Measurements from ENCODE around the gene DYRK1B. TPM values are rescaled to one million over a fixed set of nuclear protein-coding genes. Genes with fewer than 3 reads are reported as not detected.

DYRK1B gene
- polyA plus RNA-seq, 1 of the 3 experiments (the other 2 are of a cell fraction): 17.2 TPM

- no peaks in the 10 kb centered on the region for H3K27me3 ChIP-seq (ENCODE audit: insufficient read depth)
- CTCF ChIA-PET: no interaction called here
- no peaks in the 10 kb centered on the region for H3K9me2 ChIP-seq
- H4K20me1 ChIP-seq (ENCODE audit: insufficient read depth): no peaks in the 10 kb centered on the region
- no peak overlapping the region for H3K9ac ChIP-seq
- no peaks in the 10 kb centered on the region for H3K4me1 ChIP-seq (ENCODE audit: control insufficient read depth in 1 of 2, insufficient read depth in 2 of 2, low read depth in 1 of 2, low read length in 1 of 2)
- H3K4me3 ChIP-seq (ENCODE audit: low read depth in 2 of 2, low read length in 1 of 2): no peak overlapping the region
- H3F3A ChIP-seq (replicated peaks; ENCODE audit: insufficient read depth): no peaks in the 10 kb centered on the region
- H3K9me3 ChIP-seq: no peaks in the 10 kb centered on the region
- H2AFZ ChIP-seq (ENCODE audit: low read depth): no peak overlapping the region
- POLR2A ChIA-PET: no interaction called here
- no peak for DNase-seq
- H3K36me3 ChIP-seq (replicated peaks in 1 of 2; ENCODE audit: control insufficient read depth in 1 of 2, insufficient read depth in 2 of 2, low read length in 1 of 2): no peaks in the 10 kb centered on the region
- no peaks in the 10 kb centered on the region for H3K79me2 ChIP-seq (ENCODE audit: insufficient read depth)
- WGBS (ENCODE audit: low lambda C conversion rate): 53% methylated on average over 2 of the region's 2 CpGs
- TF ChIP-seq ELF1 (IDR thresholded peaks at IDR 0.05) (no peak), JUND (IDR thresholded peaks at IDR 0.05) (no peak), SIN3A (IDR thresholded peaks at IDR 0.05; ENCODE audit: borderline replicate concordance, low read depth, low read length) (no peak), TEAD4 (IDR thresholded peaks at IDR 0.05; ENCODE audit: borderline replicate concordance, insufficient read depth) (no peak), CHD2 (IDR thresholded peaks at IDR 0.05; ENCODE audit: low read length, partially characterized antibody) (no peak), NFIC (IDR thresholded peaks at IDR 0.05; ENCODE audit: borderline replicate concordance) (no peak), GATA2 (CRISPR knock-in tag; IDR thresholded peaks at IDR 0.05) (no peak), USF1 (IDR thresholded peaks at IDR 0.05; ENCODE audit: borderline replicate concordance, low read depth) (no peak), PBX3 (IDR thresholded peaks at IDR 0.05) (no peak), IRF3 (IDR thresholded peaks at IDR 0.05; ENCODE audit: low read depth, low read length) (no peak), FOXJ3 (CRISPR knock-in tag; IDR thresholded peaks at IDR 0.05) (no peak), GABPA (IDR thresholded peaks at IDR 0.05; ENCODE audit: low read depth) (no peak), MXI1 (IDR thresholded peaks at IDR 0.05; ENCODE audit: low read depth, low read length) (no peak)
- no peak overlapping the region for H3K4me2 ChIP-seq
- no peak overlapping the region for H3K27ac ChIP-seq (ENCODE audit: low read depth in 2 of 2, low read length in 1 of 2)
These were observed 31.2 kb upstream of the DYRK1B start for GRCh38 chr19:39865186-39865585.

GRCh38 chr19:39864118-39864517 lies 30.2 kb upstream of the DYRK1B start:
- no peak for DNase-seq
- Histone ChIP-seq H3K4me3 (ENCODE audit: low read depth in 2 of 2, low read length in 1 of 2) (no peak overlapping the region), H4K20me1 (ENCODE audit: insufficient read depth) (no peaks in the 10 kb centered on the region), H3K9ac (no peak overlapping the region), H3K9me2 (no peaks in the 10 kb centered on the region), H3K36me3 (replicated peaks in 1 of 2; ENCODE audit: control insufficient read depth in 1 of 2, insufficient read depth in 2 of 2, low read length in 1 of 2) (no peaks in the 10 kb centered on the region), H3K79me2 (ENCODE audit: insufficient read depth) (no peaks in the 10 kb centered on the region), H2AFZ (ENCODE audit: low read depth) (no peak overlapping the region), H3K27ac (ENCODE audit: low read depth in 2 of 2, low read length in 1 of 2) (no peak overlapping the region), H3F3A (replicated peaks; ENCODE audit: insufficient read depth) (no peaks in the 10 kb centered on the region), H3K4me2 (no peak overlapping the region), H3K4me1 (ENCODE audit: control insufficient read depth in 1 of 2, insufficient read depth in 2 of 2, low read depth in 1 of 2, low read length in 1 of 2) (no peaks in the 10 kb centered on the region), H3K9me3 (no peaks in the 10 kb centered on the region), H3K27me3 (ENCODE audit: insufficient read depth) (no peaks in the 10 kb centered on the region)
- WGBS (ENCODE audit: low lambda C conversion rate): 33% methylated on average over 2 of the region's 2 CpGs
- ChIA-PET CTCF (no interaction called here), POLR2A (no interaction called here)
- no peak for TF ChIP-seq MEF2A (IDR thresholded peaks at IDR 0.05; ENCODE audit: borderline replicate concordance, low read depth)
- TF ChIP-seq RXRA (IDR thresholded peaks at IDR 0.05; ENCODE audit: borderline replicate concordance, low read depth): no peak
- no peak for TF ChIP-seq GABPA (IDR thresholded peaks at IDR 0.05; ENCODE audit: low read depth)
- no peak for TF ChIP-seq RAD21 (IDR thresholded peaks at IDR 0.05; ENCODE audit: low read length)
- no peak for TF ChIP-seq EZH2phosphoT487 (IDR thresholded peaks at IDR 0.05; ENCODE audit: borderline replicate concordance, low read depth)
- TF ChIP-seq GATA2 (CRISPR knock-in tag; IDR thresholded peaks at IDR 0.05): no peak
- no peak for TF ChIP-seq REST (IDR thresholded peaks at IDR 0.05; ENCODE audit: low read depth, low read length)
- no peak for TF ChIP-seq JUND (IDR thresholded peaks at IDR 0.05)
- no peak for TF ChIP-seq POLR2AphosphoS5 (IDR thresholded peaks at IDR 0.05; ENCODE audit: low read depth, low read length)

Data from SK-N-SH (cell line).